Right lobe of liver (tissue), 6 donors: ENCODE data around the gene ERCC4. TPM values are rescaled to one million over a fixed set of nuclear protein-coding genes. Genes with fewer than 3 reads are reported as not detected.

Experiments
- ATAC-seq, 4 donors: fragments of 200-7000 bp; cut with Tn5 transposase; one replicate each; pipeline ENCODE4 v1.9.1; 2020; ENCODE audit warnings: mild to moderate bottlenecking in 4 of 4, moderate library complexity in 4 of 4
- DNase-seq, 3 donors: peaks; one replicate each; pipeline ENCODE4 v3.0.0-alpha.2; 2020
- H3K27ac ChIP-seq, 3 donors: fragments of 200-600 bp; one replicate each; pipeline ENCODE4 v1.8.0; 2022
- H3K27me3 ChIP-seq, 2 donors: fragments of 200-600 bp; one replicate each; pipeline ENCODE4 v1.8.0; 2022
- H3K36me3 ChIP-seq, 4 donors: fragments of 200-600 bp; sonication (generic) in 1 of 4; one replicate each; pipeline versions ENCODE4 v1.5.1 to v1.8.0; 2017 to 2022; ENCODE audit warnings: control low read depth in 1 of 4
- H3K4me1 ChIP-seq, 4 donors: fragments of 200-600 bp; sonication (generic) in 1 of 4; one replicate each; pipeline versions ENCODE4 v1.5.1 to v1.8.0; 2017 to 2022; ENCODE audit warnings: control low read depth in 1 of 4
- H3K4me3 ChIP-seq, 3 donors: fragments of 200-600 bp; one replicate each; pipeline ENCODE4 v1.8.0; 2022
- H3K9me3 ChIP-seq, 4 donors: fragments of 200-600 bp; sonication (generic) in 1 of 4; one replicate each; pipeline versions ENCODE4 v1.5.1 to v1.8.0; 2017 to 2022; ENCODE audit warnings: control low read depth in 1 of 4
- CTCF ChIP-seq, 4 donors: fragments of 200-600 bp in 3 of 4; fragments of 450-650 bp in 1 of 4; IDR thresholded peaks; one replicate each; pipeline versions ENCODE4 v1.5.1 to v1.8.0; 2016 to 2022; ENCODE audit warnings: antibody characterized with exemption in 4 of 4, mild to moderate bottlenecking in 2 of 4
- POLR2A ChIP-seq: fragments of 450-650 bp; IDR thresholded peaks from one replicate; pipeline ENCODE4 v1.6.1; 2017; ENCODE audit warnings: antibody characterized with exemption, mild to moderate bottlenecking
- WGBS: methylation state at CpG from one replicate; pipeline ENCODE4 v1.1.6; 2018; ENCODE audit warnings: low coverage, low lambda C conversion rate; ENCODE audit not compliant: insufficient coverage; ENCODE audit errors: missing lambda C conversion rate; 5-methylcytosine and 5-hydroxymethylcytosine counted together
- intact Hi-C, 2 donors: fragments of 100-400 bp; cut with DNase I; formaldehyde crosslinking; loops; one replicate each; pipeline versions ENCODE4 v1.11.2 to v1.14.1; 2022
- total RNA-seq, 6 experiments: library from RNA; depleted of rRNA in 2 of 6; stranded (reverse); fragments of >200 nt in 2 of 6; fragmentation: NEBNext Ultra II Directional in 3 of 6; extraction: Animal tissue kit (Norgen Biotek cat#: 25700) in 3 of 6; gene quantifications; one replicate each; pipeline versions ENCODE4 v1.1.0 to v1.2.4, GENCODE V29; 2016 to 2023
- donor health status: DM: no; HTN: yes; CAD: no.
- donor health status: DM: no; HTN: no; CAD: no.
- donor health status: DM: no; HTN: no; CAD: no.
- donor health status: DM: no; HTN: yes; CAD: no.
- donor health status: DM: no; HTN: yes; CAD: no.

ERCC4 gene
- total RNA-seq, 6 experiments from 2014 or later, result 3.4 to 7.3 (median 5.7) TPM

- Histone ChIP-seq H3K36me3 (no peaks in the 10 kb centered on the region), H3K9me3 (no peaks in the 10 kb centered on the region), H3K27ac (no peak overlapping the region), H3K27me3 (no peaks in the 10 kb centered on the region), H3K4me1 (no peaks in the 10 kb centered on the region), H3K4me3 (no peak overlapping the region)
- intact Hi-C loops, result no loop called here
- no peak for DNase-seq
- 78% methylated on average over 1 of the region's 1 CpG for WGBS
- ATAC-seq, result no peak
- TF ChIP-seq CTCF (IDR thresholded peaks at IDR 0.05) (no peak), POLR2A (no peak)
Observed at GRCh38 chr16:13962232-13962631, 42.3 kb downstream of the ERCC4 start.

- no peaks in the 10 kb centered on the region for H3K9me3 ChIP-seq
- no peaks in the 10 kb centered on the region for H3K4me1 ChIP-seq
- no peaks in the 10 kb centered on the region for H3K36me3 ChIP-seq
- intact Hi-C loops, result no loop called here
- TF ChIP-seq CTCF (IDR thresholded peaks at IDR 0.05), result no peak
- TF ChIP-seq POLR2A, result no peak
- no peak overlapping the region for H3K27ac ChIP-seq
- WGBS, result 66% methylated on average over 2 of the region's 2 CpGs
- H3K27me3 ChIP-seq, result no peaks in the 10 kb centered on the region
- DNase-seq (no peak), ATAC-seq (no peak)
- no peak overlapping the region for H3K4me3 ChIP-seq
Observed at GRCh38 chr16:13968835-13969234, 48.9 kb downstream of the ERCC4 start.

- 90% methylated on average over 2 of the region's 3 CpGs for WGBS
- intact Hi-C loops, result no loop called here
- no peaks in the 10 kb centered on the region for H3K4me1 ChIP-seq
Observed at GRCh38 chr16:13969711-13970110, 49.8 kb downstream of the ERCC4 start.

GRCh38 chr16:13970708-13971422, 50.9 kb downstream of the ERCC4 start:
- Histone ChIP-seq H3K4me3 (no peak overlapping the region), H3K27me3 (no peaks in the 10 kb centered on the region), H3K9me3 (no peaks in the 10 kb centered on the region), H3K36me3 (no peaks in the 10 kb centered on the region), H3K27ac (no peak overlapping the region), H3K4me1 (no peaks in the 10 kb centered on the region)
- DNase-seq (no peak), ATAC-seq (no peak)
- intact Hi-C loops, result no loop called here
- TF ChIP-seq POLR2A (no peak), CTCF (IDR thresholded peaks at IDR 0.05) (no peak)

More at GRCh38 chr16:13969711-13970110, 49.8 kb downstream of the ERCC4 start:
- Histone ChIP-seq H3K36me3 (no peaks in the 10 kb centered on the region), H3K9me3 (no peaks in the 10 kb centered on the region), H3K27ac (no peak overlapping the region), H3K4me3 (no peak overlapping the region), H3K27me3 (no peaks in the 10 kb centered on the region)
- no peak for TF ChIP-seq POLR2A
- DNase-seq, result no peak
- ATAC-seq, result no peak

GRCh38 chr16:13973321-13974023, 53.5 kb downstream of the ERCC4 start:
- no peak for TF ChIP-seq POLR2A
- no peak for TF ChIP-seq CTCF (IDR thresholded peaks at IDR 0.05)
- 91% methylated on average over 5 of the region's 9 CpGs for WGBS
- Histone ChIP-seq H3K36me3 (no peaks in the 10 kb centered on the region), H3K27ac (no peak overlapping the region), H3K9me3 (no peaks in the 10 kb centered on the region), H3K4me3 (no peak overlapping the region), H3K27me3 (no peaks in the 10 kb centered on the region), H3K4me1 (no peaks in the 10 kb centered on the region)
- DNase-seq, result no peak
- no peak for ATAC-seq
- intact Hi-C loops, result no loop called here
